GM21526 (cell line): ENCODE results near the gene MGAT4B.

Experiments
- ATAC-seq: cut with Tn5 transposase; IDR thresholded peaks from one replicate; pipeline ENCODE4 v1.9.1; 2021; ENCODE audit warnings: moderate library complexity; ENCODE audit not compliant: unreplicated experiment, low FRiP score

The MGAT4B gene

DNA sequence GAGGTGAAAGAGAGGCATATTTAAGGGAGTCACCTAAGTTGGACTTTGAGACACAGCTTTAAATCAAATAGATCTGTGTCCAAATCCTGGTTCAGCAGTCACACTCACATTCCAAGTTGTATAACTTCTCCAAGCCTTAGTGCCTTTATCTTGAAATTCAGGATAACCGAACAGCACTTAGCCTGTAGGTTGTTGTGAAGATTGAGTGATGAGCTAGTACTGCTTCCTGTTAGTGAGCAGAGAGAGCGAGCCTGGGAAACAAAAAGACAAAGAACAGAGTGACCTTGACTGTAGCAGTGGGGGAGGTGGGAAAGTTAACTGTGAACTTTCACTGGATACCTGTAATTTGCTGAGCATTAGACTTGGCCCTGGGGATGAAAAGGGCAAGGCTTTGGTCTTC, 51.6 kb downstream of the MGAT4B start:
- ATAC-seq, result no peak

- ATAC-seq, result no peak
These were observed 52.7 kb downstream of the MGAT4B start for GRCh38 chr5:179753971-179754370.

GRCh38 chr5:179749857-179750508, 56.7 kb downstream of the MGAT4B start:
- ATAC-seq, result no peak

GRCh38 chr5:179747811-179748210, 58.9 kb downstream of the MGAT4B start:
- no peak for ATAC-seq
